Prostate gland (tissue), 2 donors: Measurements from ENCODE around the gene SSBP3. TPM values are rescaled to one million over a fixed set of nuclear protein-coding genes. Genes with fewer than 3 reads are reported as not detected.

Source experiments
- DNase-seq: peaks from one replicate; pipeline ENCODE4 v3.0.0-alpha.2; 2019; ENCODE audit warnings: low spot score
- H3K27ac ChIP-seq, 2 donors: fragments of 200-600 bp; sonication (generic); 2 replicates each; pipeline ENCODE4 v1.5.1; 2017 to 2019
- H3K27me3 ChIP-seq: fragments of 200-600 bp; sonication (generic); replicated peaks from 2 replicates; pipeline ENCODE4 v1.5.1; 2019; ENCODE audit not compliant: insufficient read depth
- H3K36me3 ChIP-seq, 2 donors: fragments of 200-600 bp; sonication (generic); 1 replicate in 1 of 2; 2 replicates in 1 of 2; pipeline versions ENCODE4 v1.5.1 to v1.8.1; 2017 to 2019
- H3K4me1 ChIP-seq: fragments of 200-600 bp; sonication (generic); replicated peaks from 2 replicates; pipeline ENCODE4 v1.5.1; 2019
- H3K4me3 ChIP-seq, 2 donors: fragments of 200-600 bp; sonication (generic); 2 replicates each; pipeline ENCODE4 v1.5.1; 2017 to 2019
- H3K9me3 ChIP-seq: fragments of 200-600 bp; sonication (generic); 2 replicates; pipeline ENCODE4 v1.5.1; 2017
- POLR2A ChIP-seq: fragments of 450-650 bp; IDR thresholded peaks from one replicate; pipeline ENCODE4 v1.6.1; 2016; ENCODE audit warnings: antibody characterized with exemption, mild to moderate bottlenecking
- POLR2AphosphoS5 ChIP-seq: sonication (generic); formaldehyde crosslinking; IDR thresholded peaks from one replicate; pipeline ENCODE4 v1.6.1; 2017; ENCODE audit warnings: antibody characterized with exemption
- WGBS: methylation state at CpG from one replicate; pipeline ENCODE4 v1.1.5; 2018; 5-methylcytosine and 5-hydroxymethylcytosine counted together
- intact Hi-C: fragments of 100-400 bp; cut with DNase I; formaldehyde crosslinking; loops from one replicate; pipeline ENCODE4 v1.14.2; 2022
- total RNA-seq, 2 donors: library from RNA; depleted of rRNA; stranded (reverse); fragments of >200 nt; gene quantifications; one replicate each; pipeline ENCODE4 v1.1.0, GENCODE V29; 2016
- TF ChIP-seq, protein P1 (sequence below), 4 experiments: fragments of 200-600 bp in 2 of 4; fragments of 450-650 bp in 2 of 4; sonication (generic) in 2 of 4; IDR thresholded peaks; 1 replicate in 3 of 4; 2 replicates in 1 of 4; pipeline ENCODE4 v1.5.1; 2016 to 2019; ENCODE audit warnings: antibody characterized with exemption in 4 of 4, mild to moderate bottlenecking in 2 of 4, moderate library complexity in 2 of 4

Gene SSBP3
- total RNA-seq, 2 donors from 2014 or later: 45.0 to 94.4 TPM

DNA sequence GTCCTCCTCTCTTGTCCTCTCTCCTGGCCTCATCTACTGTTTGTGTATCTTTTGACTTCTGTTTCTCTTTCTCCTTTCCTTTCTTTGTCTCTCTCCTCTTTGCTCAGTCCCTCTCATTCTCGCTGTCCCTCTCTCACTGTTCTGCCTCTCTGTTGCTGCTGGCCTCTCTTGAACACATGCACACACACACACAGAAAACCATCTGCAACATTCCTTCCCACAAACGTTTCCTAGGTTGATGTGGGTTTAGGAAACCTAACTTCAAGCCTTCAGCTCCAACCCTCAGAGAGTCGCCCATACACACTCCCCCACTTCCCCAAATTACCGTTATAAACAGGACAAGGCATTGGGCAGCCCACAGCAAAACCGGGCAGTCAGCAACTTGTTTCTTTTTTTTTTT is 10.9 kb upstream of the SSBP3 start:
- no peaks in the 10 kb centered on the region for H3K4me1 ChIP-seq
- no peak for DNase-seq
- no peaks in the 10 kb centered on the region for H3K9me3 ChIP-seq
- no peak for TF ChIP-seq POLR2A
- TF ChIP-seq POLR2AphosphoS5: no peak
- TF ChIP-seq, protein P1, sequence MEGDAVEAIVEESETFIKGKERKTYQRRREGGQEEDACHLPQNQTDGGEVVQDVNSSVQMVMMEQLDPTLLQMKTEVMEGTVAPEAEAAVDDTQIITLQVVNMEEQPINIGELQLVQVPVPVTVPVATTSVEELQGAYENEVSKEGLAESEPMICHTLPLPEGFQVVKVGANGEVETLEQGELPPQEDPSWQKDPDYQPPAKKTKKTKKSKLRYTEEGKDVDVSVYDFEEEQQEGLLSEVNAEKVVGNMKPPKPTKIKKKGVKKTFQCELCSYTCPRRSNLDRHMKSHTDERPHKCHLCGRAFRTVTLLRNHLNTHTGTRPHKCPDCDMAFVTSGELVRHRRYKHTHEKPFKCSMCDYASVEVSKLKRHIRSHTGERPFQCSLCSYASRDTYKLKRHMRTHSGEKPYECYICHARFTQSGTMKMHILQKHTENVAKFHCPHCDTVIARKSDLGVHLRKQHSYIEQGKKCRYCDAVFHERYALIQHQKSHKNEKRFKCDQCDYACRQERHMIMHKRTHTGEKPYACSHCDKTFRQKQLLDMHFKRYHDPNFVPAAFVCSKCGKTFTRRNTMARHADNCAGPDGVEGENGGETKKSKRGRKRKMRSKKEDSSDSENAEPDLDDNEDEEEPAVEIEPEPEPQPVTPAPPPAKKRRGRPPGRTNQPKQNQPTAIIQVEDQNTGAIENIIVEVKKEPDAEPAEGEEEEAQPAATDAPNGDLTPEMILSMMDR (IDR thresholded peaks at IDR 0.05): no peak
- intact Hi-C loops: no loop called here
- no peak overlapping the region for H3K27ac ChIP-seq
- H3K27me3 ChIP-seq: no peaks in the 10 kb centered on the region
- H3K4me3 ChIP-seq: no peak overlapping the region
- no peaks in the 10 kb centered on the region for H3K36me3 ChIP-seq
- WGBS: 31% methylated on average over 5 of the region's 5 CpGs

DNA sequence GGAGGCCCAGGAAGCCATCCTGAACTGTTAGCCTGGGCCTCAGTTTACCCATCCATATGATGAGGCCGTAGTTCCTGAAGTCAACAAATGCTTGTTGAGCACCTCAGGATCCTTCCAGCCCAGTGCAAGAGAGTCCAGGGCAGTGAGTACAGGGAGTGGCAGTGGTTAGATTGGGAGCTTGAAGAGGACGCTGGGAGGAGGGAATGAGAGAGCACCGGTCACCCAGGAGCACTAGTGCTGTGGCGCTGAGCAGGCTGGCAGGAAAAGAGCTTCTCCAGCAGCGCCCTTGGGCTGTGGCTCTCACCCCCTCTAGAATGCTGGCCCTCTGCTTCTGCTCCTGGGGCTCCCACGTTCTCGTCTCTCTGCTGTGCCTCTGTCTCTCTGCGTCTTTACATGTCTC is 10.2 kb upstream of the SSBP3 start:
- intact Hi-C loops: no loop called here
- H3K36me3 ChIP-seq: no peaks in the 10 kb centered on the region
- H3K4me1 ChIP-seq: no peaks in the 10 kb centered on the region
- WGBS: 94% methylated on average over 8 of the region's 8 CpGs
- DNase-seq: no peak
- no peaks in the 10 kb centered on the region for H3K9me3 ChIP-seq
- TF ChIP-seq POLR2AphosphoS5 (no peak), POLR2A (no peak)
- TF ChIP-seq, protein P1 (IDR thresholded peaks at IDR 0.05): no peak
- H3K27me3 ChIP-seq: no peaks in the 10 kb centered on the region
- H3K27ac ChIP-seq: no peak overlapping the region
- H3K4me3 ChIP-seq: no peak overlapping the region

DNA sequence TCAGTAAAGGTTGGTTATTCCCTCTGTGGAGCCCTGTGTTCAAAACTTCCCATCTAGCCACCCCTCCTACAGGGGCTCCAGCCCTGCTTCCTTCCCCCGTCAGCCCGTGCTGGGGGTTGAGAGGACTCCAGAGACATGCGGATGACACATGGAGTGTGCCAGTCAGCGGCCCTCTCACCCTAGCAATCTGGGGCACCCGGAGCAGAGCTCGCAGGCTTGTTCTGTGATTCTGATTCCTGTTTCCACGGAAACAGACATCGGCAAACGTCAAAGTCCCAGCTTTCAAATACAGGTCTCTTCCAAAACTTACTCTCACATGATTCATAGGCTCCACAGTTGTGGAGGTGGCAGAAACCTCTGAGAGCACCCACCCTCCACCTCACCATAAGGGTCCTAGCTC is 9.8 kb upstream of the SSBP3 start:
- H3K9me3 ChIP-seq: no peaks in the 10 kb centered on the region
- TF ChIP-seq, protein P1 (IDR thresholded peaks at IDR 0.05): no peak
- no peak for TF ChIP-seq POLR2AphosphoS5
- no peak for TF ChIP-seq POLR2A
- intact Hi-C loops: no loop called here
- no peak overlapping the region for H3K27ac ChIP-seq
- no peaks in the 10 kb centered on the region for H3K36me3 ChIP-seq
- DNase-seq: no peak
- no peaks in the 10 kb centered on the region for H3K27me3 ChIP-seq
- H3K4me1 ChIP-seq: no peaks in the 10 kb centered on the region
- H3K4me3 ChIP-seq: no peak overlapping the region
- 80% methylated on average over 9 of the region's 9 CpGs for WGBS

DNA sequence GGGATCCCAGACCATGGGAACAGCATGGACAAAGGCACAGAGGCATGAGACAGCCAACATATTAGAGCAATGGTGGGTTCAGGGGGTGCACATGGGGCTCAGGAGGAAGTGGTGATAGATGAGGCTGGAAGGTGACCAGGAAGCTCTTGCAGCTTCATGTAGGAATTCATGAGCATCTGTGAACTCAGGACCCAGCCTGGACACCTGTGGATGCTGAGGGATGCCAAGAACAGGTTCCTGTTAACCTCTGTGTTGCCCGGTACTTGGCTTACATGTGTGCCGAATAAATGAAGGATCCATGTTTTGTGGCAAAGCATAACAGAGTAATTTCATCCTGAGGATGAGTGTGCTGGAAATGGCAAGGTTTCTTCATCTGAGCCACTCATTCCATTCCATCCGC is 9.3 kb upstream of the SSBP3 start:
- no peak for DNase-seq
- Histone ChIP-seq H3K36me3 (no peaks in the 10 kb centered on the region), H3K27me3 (no peaks in the 10 kb centered on the region), H3K9me3 (no peaks in the 10 kb centered on the region), H3K4me3 (no peak overlapping the region), H3K27ac (no peak overlapping the region), H3K4me1 (no peaks in the 10 kb centered on the region)
- 98% methylated on average over 3 of the region's 3 CpGs for WGBS
- intact Hi-C loops: no loop called here
- no peak for TF ChIP-seq POLR2AphosphoS5
- TF ChIP-seq, protein P1 (IDR thresholded peaks at IDR 0.05): no peak
- no peak for TF ChIP-seq POLR2A

DNA sequence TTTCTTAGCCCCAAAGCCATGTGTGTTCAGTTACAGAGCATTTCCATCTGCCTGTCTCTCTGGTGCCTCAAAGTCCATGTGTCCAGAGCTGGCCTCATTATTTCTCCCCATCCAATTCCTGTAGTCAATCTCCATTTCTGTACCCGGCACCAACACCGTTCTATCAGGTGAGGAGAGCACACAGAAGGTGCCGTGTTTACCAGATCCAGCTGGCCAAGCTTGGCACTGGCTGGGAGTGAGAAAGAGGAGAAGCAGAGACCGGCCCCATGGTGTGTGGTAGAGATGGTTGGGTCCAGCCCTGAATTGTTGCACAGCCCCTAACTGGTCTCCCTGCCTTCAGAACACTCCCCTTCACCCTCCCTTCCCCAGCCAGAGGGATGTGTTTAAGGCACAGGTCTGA is 7.5 kb upstream of the SSBP3 start:
- Histone ChIP-seq H3K9me3 (no peaks in the 10 kb centered on the region), H3K4me3 (no peak overlapping the region), H3K27ac (no peak overlapping the region), H3K36me3 (no peaks in the 10 kb centered on the region), H3K4me1 (no peaks in the 10 kb centered on the region), H3K27me3 (no peaks in the 10 kb centered on the region)
- no peak for DNase-seq
- intact Hi-C loops: no loop called here
- 78% methylated on average over 4 of the region's 4 CpGs for WGBS
- TF ChIP-seq, protein P1 (IDR thresholded peaks at IDR 0.05): no peak
- TF ChIP-seq POLR2A: no peak
- no peak for TF ChIP-seq POLR2AphosphoS5
